ENCODE results near the gene LTB.
A peak's percentile ranks its signal among the peaks of the same experiment; 100 is the strongest.

Gene LTB

GRCh38 chr6:31621320-31621939, 39.2 kb upstream of the LTB start:
- H3K36me3 ChIP-seq (ENCODE audit: control insufficient read depth in 1 of 2, insufficient read depth in 2 of 2, low read length in 2 of 2), result peaks cover 27 to 33% of the 10 kb centered on the region in 2 donors
- H3K27me3 ChIP-seq (ENCODE audit: low read depth, low read length), result no peaks in the 10 kb centered on the region
- peaks cover 0 to 17% of the 10 kb centered on the region in 2 donors for H3K4me1 ChIP-seq (ENCODE audit: control insufficient read depth in 1 of 2, insufficient read depth in 2 of 2, low read length in 2 of 2)
- H3K4me3 ChIP-seq (ENCODE audit: low read depth in 1 of 2, low read length in 2 of 2), result peak overlapping the region; percentile 93
- peak overlapping the region; percentile 92 for H3K27ac ChIP-seq (ENCODE audit: low read length)
- no peaks in the 10 kb centered on the region for H3K9me3 ChIP-seq (ENCODE audit: control insufficient read depth in 1 of 2, low read length in 2 of 2)

GRCh38 chr6:31620586-31621319, 38.5 kb upstream of the LTB start, which contains the start of gene PRRC2A:
Gene PRRC2A (plus strand): TSS chr6:31620715. CDS start chr6:31622790, 2,075 bp downstream.
- Histone ChIP-seq H3K9me3 (ENCODE audit: control insufficient read depth in 1 of 2, low read length in 2 of 2) (no peaks in the 10 kb centered on the region), H3K4me3 (ENCODE audit: low read depth in 1 of 2, low read length in 2 of 2) (peak within 1 kb of the TSS; percentile 93), H3K27me3 (ENCODE audit: low read depth, low read length) (no peaks in the 10 kb centered on the region), H3K4me1 (ENCODE audit: control insufficient read depth in 1 of 2, insufficient read depth in 2 of 2, low read length in 2 of 2) (peaks cover 0 to 17% of the 10 kb centered on the region in 2 donors), H3K27ac (ENCODE audit: low read length) (peak within 1 kb of the TSS; percentile 92), H3K36me3 (ENCODE audit: control insufficient read depth in 1 of 2, insufficient read depth in 2 of 2, low read length in 2 of 2) (peaks cover 21 to 26% of the 10 kb centered on the region in 2 donors)

- H3K27ac ChIP-seq (ENCODE audit: low read length), result peak overlapping the region; percentile 92
- no peaks in the 10 kb centered on the region for H3K27me3 ChIP-seq (ENCODE audit: low read depth, low read length)
- H3K4me1 ChIP-seq (ENCODE audit: control insufficient read depth in 1 of 2, insufficient read depth in 2 of 2, low read length in 2 of 2), result peaks cover 0 to 17% of the 10 kb centered on the region in 2 donors
- peak overlapping the region; percentile 93 for H3K4me3 ChIP-seq (ENCODE audit: low read depth in 1 of 2, low read length in 2 of 2)
- no peaks in the 10 kb centered on the region for H3K9me3 ChIP-seq (ENCODE audit: control insufficient read depth in 1 of 2, low read length in 2 of 2)
- H3K36me3 ChIP-seq (ENCODE audit: control insufficient read depth in 1 of 2, insufficient read depth in 2 of 2, low read length in 2 of 2), result peaks cover 13 to 19% of the 10 kb centered on the region in 2 donors
These were observed 37.8 kb upstream of the LTB start for GRCh38 chr6:31619805-31620585.

GRCh38 chr6:31617010-31617409, 34.8 kb upstream of the LTB start:
- H3K27me3 ChIP-seq (ENCODE audit: low read depth, low read length), result no peaks in the 10 kb centered on the region
- H3K4me1 ChIP-seq (ENCODE audit: control insufficient read depth in 1 of 2, insufficient read depth in 2 of 2, low read length in 2 of 2), result peaks cover 0 to 7% of the 10 kb centered on the region in 2 donors
- H3K27ac ChIP-seq (ENCODE audit: low read length), result no peak overlapping the region
- H3K36me3 ChIP-seq (ENCODE audit: control insufficient read depth in 1 of 2, insufficient read depth in 2 of 2, low read length in 2 of 2), result no peaks in the 10 kb centered on the region
- H3K9me3 ChIP-seq (ENCODE audit: control insufficient read depth in 1 of 2, low read length in 2 of 2), result no peaks in the 10 kb centered on the region
- no peak overlapping the region for H3K4me3 ChIP-seq (ENCODE audit: low read depth in 1 of 2, low read length in 2 of 2)

DNA sequence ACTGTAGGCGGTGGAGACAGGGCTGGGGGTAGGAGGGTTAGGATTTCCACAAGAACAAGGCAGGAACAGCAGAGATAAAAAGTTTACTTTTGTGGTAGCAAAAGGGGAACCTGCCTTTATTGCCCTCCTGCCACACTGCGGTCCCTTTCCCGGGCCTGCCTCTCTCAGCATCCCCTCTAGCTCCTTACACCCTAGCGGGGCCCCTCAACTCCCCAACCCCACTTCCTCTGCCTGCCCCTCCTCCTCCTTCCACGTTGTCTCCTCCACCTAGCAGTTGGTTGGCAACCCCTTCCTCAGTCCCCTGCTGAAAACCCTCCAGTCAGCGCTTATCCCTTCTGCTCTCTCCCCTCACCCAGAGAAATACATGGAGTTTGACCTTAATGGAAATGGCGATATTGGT, 33.5 kb upstream of the LTB start:
- Histone ChIP-seq H3K9me3 (ENCODE audit: control insufficient read depth in 1 of 2, low read length in 2 of 2) (no peaks in the 10 kb centered on the region), H3K36me3 (ENCODE audit: control insufficient read depth in 1 of 2, insufficient read depth in 2 of 2, low read length in 2 of 2) (no peaks in the 10 kb centered on the region), H3K4me1 (ENCODE audit: control insufficient read depth in 1 of 2, insufficient read depth in 2 of 2, low read length in 2 of 2) (no peaks in the 10 kb centered on the region), H3K27me3 (ENCODE audit: low read depth, low read length) (no peaks in the 10 kb centered on the region), H3K4me3 (ENCODE audit: low read depth in 1 of 2, low read length in 2 of 2) (peak overlapping the region in 1 of 2 donors; percentile 50), H3K27ac (ENCODE audit: low read length) (peak overlapping the region; percentile 56)

DNA sequence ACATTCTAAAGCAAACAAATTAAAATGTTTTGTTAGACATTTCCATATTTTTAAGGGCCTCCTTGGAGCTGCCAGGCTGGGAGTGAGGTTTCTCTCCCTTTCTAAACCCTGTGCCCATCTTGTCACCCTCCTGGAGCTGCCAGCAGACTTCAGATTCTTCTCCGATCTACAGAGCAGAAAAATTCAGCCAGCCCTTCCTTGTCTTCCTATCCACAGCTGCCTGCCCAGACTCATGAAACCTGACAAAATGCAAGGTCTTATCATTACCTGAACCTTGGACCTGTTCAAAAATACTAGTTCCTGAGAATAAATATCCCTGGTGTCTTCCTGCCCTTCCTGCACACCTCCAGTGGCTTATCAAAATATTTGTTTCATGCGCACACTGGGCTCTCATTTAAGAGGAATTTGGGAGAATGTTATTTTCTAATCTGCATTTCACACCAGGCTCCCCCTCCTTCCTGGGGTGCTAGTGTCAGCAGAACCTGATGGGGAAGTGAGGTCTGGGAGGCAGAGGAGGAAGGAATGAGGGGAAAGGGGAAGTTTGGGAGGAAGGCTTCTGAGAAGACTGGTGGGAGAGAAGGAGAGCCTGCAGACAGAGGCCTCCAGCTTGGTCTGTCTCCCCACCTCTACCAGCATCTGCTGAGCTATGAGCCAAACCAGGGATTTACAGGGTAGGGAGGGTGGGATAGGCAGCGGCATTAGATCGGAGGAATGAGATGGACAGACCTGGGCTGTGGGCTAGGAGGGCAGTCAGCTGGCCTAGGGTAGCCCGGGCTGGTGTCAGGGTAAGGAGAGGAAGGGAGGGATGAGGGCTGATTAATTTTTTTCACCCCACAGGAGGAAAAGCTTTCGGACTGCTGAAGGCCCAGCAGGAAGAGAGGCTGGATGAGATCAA, 32.7 kb upstream of the LTB start, which contains the start of gene AIF1:
AIF1 (plus strand) TSS at position 551 of the 895 bp plus-strand sequence; CDS start at position 647, 96 bp downstream.
- no peaks in the 10 kb centered on the region for H3K9me3 ChIP-seq (ENCODE audit: control insufficient read depth in 1 of 2, low read length in 2 of 2)
- peak within 1 kb of the TSS; percentile 56 for H3K27ac ChIP-seq (ENCODE audit: low read length)
- peak within 1 kb of the TSS in 1 of 2 donors; percentile 50 for H3K4me3 ChIP-seq (ENCODE audit: low read depth in 1 of 2, low read length in 2 of 2)
- H3K36me3 ChIP-seq (ENCODE audit: control insufficient read depth in 1 of 2, insufficient read depth in 2 of 2, low read length in 2 of 2), result no peaks in the 10 kb centered on the region
- H3K27me3 ChIP-seq (ENCODE audit: low read depth, low read length), result no peaks in the 10 kb centered on the region
- no peaks in the 10 kb centered on the region for H3K4me1 ChIP-seq (ENCODE audit: control insufficient read depth in 1 of 2, insufficient read depth in 2 of 2, low read length in 2 of 2)

DNA sequence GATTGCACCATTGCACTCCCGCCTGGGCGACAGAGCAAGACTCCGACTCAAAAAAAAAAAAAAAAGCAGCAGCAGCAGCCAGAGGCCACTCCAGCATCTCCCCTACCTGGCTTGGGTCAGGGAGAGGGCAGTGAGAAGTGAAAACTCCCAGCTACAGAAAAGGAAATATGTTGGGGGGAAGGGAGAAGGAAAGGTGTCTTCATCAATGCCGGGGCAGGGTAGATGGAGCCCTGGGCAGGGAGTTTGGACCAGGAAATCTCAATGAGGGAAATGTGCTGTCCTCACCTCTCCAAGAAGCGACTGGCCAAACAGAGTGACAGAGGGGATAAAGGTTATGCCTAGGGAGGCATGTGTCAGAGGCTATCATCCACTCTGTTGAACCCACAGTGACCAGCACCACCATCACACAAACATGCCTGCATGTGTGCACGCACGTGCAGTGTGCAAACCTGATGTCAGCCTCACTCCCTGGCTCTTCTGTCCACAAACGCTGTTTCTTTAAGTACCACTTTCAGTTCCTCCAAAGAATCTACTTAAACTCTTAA, 31.9 kb upstream of the LTB start:
- no peaks in the 10 kb centered on the region for H3K27me3 ChIP-seq (ENCODE audit: low read depth, low read length)
- H3K27ac ChIP-seq (ENCODE audit: low read length), result no peak overlapping the region
- no peaks in the 10 kb centered on the region for H3K9me3 ChIP-seq (ENCODE audit: control insufficient read depth in 1 of 2, low read length in 2 of 2)
- H3K36me3 ChIP-seq (ENCODE audit: control insufficient read depth in 1 of 2, insufficient read depth in 2 of 2, low read length in 2 of 2), result no peaks in the 10 kb centered on the region
- H3K4me3 ChIP-seq (ENCODE audit: low read depth in 1 of 2, low read length in 2 of 2), result no peak overlapping the region
- no peaks in the 10 kb centered on the region for H3K4me1 ChIP-seq (ENCODE audit: control insufficient read depth in 1 of 2, insufficient read depth in 2 of 2, low read length in 2 of 2)

DNA sequence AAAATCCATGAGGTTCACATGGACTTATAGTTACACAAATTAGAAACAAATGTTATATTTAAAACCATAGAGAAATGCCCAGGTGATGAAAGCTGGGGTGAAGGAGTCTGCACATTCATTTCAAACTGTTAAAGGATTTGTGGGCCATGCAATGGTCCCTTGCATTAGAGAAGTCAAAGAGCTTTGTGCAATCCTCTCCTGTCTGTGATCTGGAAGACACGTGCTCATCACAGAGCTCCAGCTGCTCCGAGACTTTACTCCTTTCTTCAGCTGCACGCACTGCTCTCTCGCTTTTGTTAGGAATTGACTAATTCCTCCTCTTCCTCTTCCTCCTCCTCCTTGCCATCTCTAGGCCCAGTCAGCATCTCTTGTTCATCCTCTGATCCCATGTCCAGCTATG, 28.7 kb upstream of the LTB start:
- Histone ChIP-seq H3K36me3 (ENCODE audit: control insufficient read depth in 1 of 2, insufficient read depth in 2 of 2, low read length in 2 of 2) (no peaks in the 10 kb centered on the region), H3K4me3 (ENCODE audit: low read depth in 1 of 2, low read length in 2 of 2) (no peak overlapping the region), H3K27ac (ENCODE audit: low read length) (no peak overlapping the region), H3K27me3 (ENCODE audit: low read depth, low read length) (no peaks in the 10 kb centered on the region), H3K9me3 (ENCODE audit: control insufficient read depth in 1 of 2, low read length in 2 of 2) (no peaks in the 10 kb centered on the region), H3K4me1 (ENCODE audit: control insufficient read depth in 1 of 2, insufficient read depth in 2 of 2, low read length in 2 of 2) (no peaks in the 10 kb centered on the region)

DNA sequence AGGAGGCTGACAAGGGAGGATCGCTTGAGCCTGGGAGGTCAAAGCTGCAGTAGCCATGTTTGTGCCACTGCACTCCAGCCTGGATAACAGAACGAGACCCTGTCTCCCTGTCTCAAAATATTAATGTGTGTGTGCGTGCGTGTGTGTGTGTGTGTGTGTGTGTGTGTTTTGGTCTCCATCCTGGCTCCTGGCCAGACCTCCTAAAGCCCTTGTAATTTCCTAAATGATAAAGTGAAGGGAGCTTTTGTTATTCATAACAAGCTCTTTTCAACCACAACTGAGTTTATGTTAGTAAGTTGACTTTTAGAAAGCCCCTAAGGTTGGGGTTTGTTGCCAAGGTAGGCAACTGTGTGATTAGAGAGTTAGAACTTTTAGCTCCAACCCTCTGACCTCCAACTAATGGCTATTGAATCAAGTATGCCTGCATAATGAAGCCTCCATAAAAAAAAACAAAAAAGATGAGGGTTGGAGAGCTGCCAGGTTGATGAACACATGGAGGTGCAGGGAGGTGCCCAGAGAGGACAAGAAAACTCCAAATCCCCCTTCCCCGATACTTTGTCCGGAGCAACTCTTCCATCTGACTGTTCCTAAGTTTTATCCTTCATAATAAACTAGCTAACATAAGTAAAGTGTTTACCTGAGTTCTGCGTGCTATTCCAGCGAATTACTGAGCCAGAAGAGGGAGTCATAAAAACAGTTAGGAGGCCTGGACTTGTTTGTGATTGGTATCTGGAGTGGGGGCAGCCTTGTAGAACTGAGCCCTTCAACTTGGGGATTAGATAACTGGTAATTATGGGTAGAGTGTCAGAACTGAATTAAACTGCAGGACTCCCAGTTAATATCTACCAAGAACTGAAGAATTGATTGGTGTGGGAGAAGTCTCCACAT, 27.5 kb upstream of the LTB start:
- Histone ChIP-seq H3K4me1 (ENCODE audit: control insufficient read depth in 1 of 2, insufficient read depth in 2 of 2, low read length in 2 of 2) (no peaks in the 10 kb centered on the region), H3K36me3 (ENCODE audit: control insufficient read depth in 1 of 2, insufficient read depth in 2 of 2, low read length in 2 of 2) (no peaks in the 10 kb centered on the region), H3K27ac (ENCODE audit: low read length) (no peak overlapping the region), H3K27me3 (ENCODE audit: low read depth, low read length) (no peaks in the 10 kb centered on the region), H3K4me3 (ENCODE audit: low read depth in 1 of 2, low read length in 2 of 2) (no peak overlapping the region), H3K9me3 (ENCODE audit: control insufficient read depth in 1 of 2, low read length in 2 of 2) (no peaks in the 10 kb centered on the region)

GRCh38 chr6:31607317-31607716, 25.1 kb upstream of the LTB start:
- Histone ChIP-seq H3K4me3 (ENCODE audit: low read depth in 1 of 2, low read length in 2 of 2) (no peak overlapping the region), H3K27me3 (ENCODE audit: low read depth, low read length) (no peaks in the 10 kb centered on the region), H3K4me1 (ENCODE audit: control insufficient read depth in 1 of 2, insufficient read depth in 2 of 2, low read length in 2 of 2) (no peaks in the 10 kb centered on the region), H3K9me3 (ENCODE audit: control insufficient read depth in 1 of 2, low read length in 2 of 2) (no peaks in the 10 kb centered on the region), H3K27ac (ENCODE audit: low read length) (no peak overlapping the region), H3K36me3 (ENCODE audit: control insufficient read depth in 1 of 2, insufficient read depth in 2 of 2, low read length in 2 of 2) (no peaks in the 10 kb centered on the region)
